Neural progenitor cell (in vitro differentiated cells): Measurements from ENCODE around the gene LACTB. TPM values are rescaled to one million over a fixed set of nuclear protein-coding genes. Genes with fewer than 3 reads are reported as not detected.

ENCODE experiments used
- DNase-seq: peaks from one replicate; pipeline ENCODE4 v3.0.0-alpha.2; 2016; ENCODE audit warnings: low spot score
- H2AFZ ChIP-seq: fragments of 200-600 bp; sonication (generic); replicated peaks from 2 replicates; pipeline ENCODE4 v1.6.1; 2016; ENCODE audit warnings: antibody characterized with exemption
- H3F3A ChIP-seq: fragments of 200-600 bp; sonication (generic); 2 replicates; pipeline ENCODE4 v1.6.1; 2016; ENCODE audit warnings: antibody characterized with exemption, low read depth
- H3K27ac ChIP-seq: fragments of 200-600 bp; sonication (generic); 2 replicates; pipeline ENCODE4 v1.5.1; 2016; ENCODE audit warnings: mild to moderate bottlenecking
- H3K27me3 ChIP-seq: fragments of 200-600 bp; sonication (generic); 2 replicates; pipeline ENCODE4 v1.6.1; 2016; ENCODE audit warnings: mild to moderate bottlenecking, moderate library complexity
- H3K36me3 ChIP-seq: fragments of 200-600 bp; sonication (generic); 2 replicates; pipeline ENCODE4 v1.5.1; 2016
- H3K4me1 ChIP-seq: fragments of 200-600 bp; sonication (generic); 2 replicates; pipeline ENCODE4 v1.6.1; 2016; ENCODE audit warnings: mixed run types
- H3K4me2 ChIP-seq: fragments of 200-600 bp; sonication (generic); 2 replicates; pipeline ENCODE4 v1.6.1; 2016
- H3K4me3 ChIP-seq: fragments of 200-600 bp; sonication (generic); 2 replicates; pipeline ENCODE4 v1.5.1; 2016
- H3K79me2 ChIP-seq: fragments of 200-600 bp; sonication (generic); 2 replicates; pipeline ENCODE4 v1.6.1; 2016; ENCODE audit warnings: low read depth
- H3K9ac ChIP-seq: fragments of 200-600 bp; sonication (generic); 2 replicates; pipeline ENCODE4 v1.6.1; 2016
- H3K9me3 ChIP-seq: fragments of 200-600 bp; sonication (generic); 2 replicates; pipeline ENCODE4 v1.5.1; 2016; ENCODE audit warnings: low read depth
- H4K20me1 ChIP-seq: fragments of 200-600 bp; sonication (generic); 2 replicates; pipeline ENCODE4 v1.6.1; 2016; ENCODE audit warnings: low read depth
- H3K27ac Mint-ChIP-seq: 3 replicates; pipeline ENCODE4 v1.8.0; 2021; ENCODE audit warnings: mixed read lengths
- H3K27me3 Mint-ChIP-seq: 2 replicates; pipeline ENCODE4 v1.8.0; 2022; ENCODE audit warnings: low read depth, mild to moderate bottlenecking, inconsistent platforms, moderate library complexity, mixed read lengths; ENCODE audit not compliant: insufficient read depth
- H3K36me3 Mint-ChIP-seq: 3 replicates; pipeline ENCODE4 v1.8.0; 2021; ENCODE audit warnings: mixed read lengths
- H3K4me1 Mint-ChIP-seq: 3 replicates; pipeline ENCODE4 v1.8.0; 2021; ENCODE audit warnings: mixed read lengths
- H3K4me3 Mint-ChIP-seq: 3 replicates; pipeline ENCODE4 v1.8.0; 2021; ENCODE audit warnings: mild to moderate bottlenecking, moderate library complexity, mixed read lengths
- H3K9me3 Mint-ChIP-seq: 3 replicates; pipeline ENCODE4 v1.8.0; 2020; ENCODE audit warnings: mixed read lengths
- CTCF ChIP-seq: fragments of 200-600 bp; sonication (generic); IDR thresholded peaks from 2 replicates; pipeline ENCODE4 v1.5.1; 2017; ENCODE audit warnings: antibody characterized with exemption, mild to moderate bottlenecking
- EZH2 ChIP-seq: fragments of 200-600 bp; sonication (generic); IDR thresholded peaks from 2 replicates; pipeline ENCODE4 v1.6.1; 2017; ENCODE audit warnings: antibody characterized with exemption, mild to moderate bottlenecking, moderate library complexity
- EZH2phosphoT487 ChIP-seq: fragments of 200-600 bp; sonication (generic); IDR thresholded peaks from 2 replicates; pipeline ENCODE4 v1.6.1; 2017; ENCODE audit warnings: antibody characterized with exemption
- total RNA-seq: library from RNA; depleted of rRNA; stranded (reverse); fragments of >200 nt; gene quantifications from 2 replicates; pipeline ENCODE4 v1.2.3, GENCODE V29; 2015; ENCODE audit warnings: low replicate concordance

The LACTB gene
- total RNA-seq, 1 donor from 2014 or later: 3.6 TPM

DNA sequence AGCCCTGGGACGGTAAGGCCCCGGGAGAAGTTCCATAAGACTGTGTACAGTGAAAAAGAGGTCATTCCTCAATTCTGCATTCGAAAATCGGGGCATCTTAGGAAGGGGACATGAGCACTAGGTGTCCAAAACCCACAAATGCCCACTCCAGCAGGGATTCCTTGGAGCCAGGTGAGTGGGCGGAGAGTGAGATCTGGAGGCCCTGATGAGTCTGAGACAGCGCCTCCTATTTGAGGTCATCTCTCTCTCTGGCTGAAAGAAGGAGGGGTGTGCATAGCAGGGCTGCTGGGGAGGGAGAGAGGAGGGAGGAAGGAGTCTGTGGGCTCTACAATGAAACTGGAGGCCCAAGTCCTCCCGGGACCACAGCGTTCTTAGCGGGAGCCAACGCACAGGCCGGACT is 38.1 kb upstream of the LACTB start:
- Histone ChIP-seq H3K4me3 (no peak overlapping the region), H3K9me3 (no peaks in the 10 kb centered on the region), H3K27ac (no peak overlapping the region), H3K27me3 (no peaks in the 10 kb centered on the region), H3F3A (peaks cover 19% of the 10 kb centered on the region), H3K4me2 (no peak overlapping the region), H2AFZ (no peak overlapping the region), H3K4me1 (peaks cover 30% of the 10 kb centered on the region), H4K20me1 (no peaks in the 10 kb centered on the region), H3K79me2 (no peaks in the 10 kb centered on the region), H3K9ac (no peak overlapping the region), H3K36me3 (no peaks in the 10 kb centered on the region)
- no peak overlapping the region for H3K4me3 Mint-ChIP-seq
- H3K27me3 Mint-ChIP-seq: peaks cover 12% of the 10 kb centered on the region
- H3K36me3 Mint-ChIP-seq: no peaks in the 10 kb centered on the region
- H3K9me3 Mint-ChIP-seq: no peaks in the 10 kb centered on the region
- H3K4me1 Mint-ChIP-seq: peaks cover 22% of the 10 kb centered on the region
- no peak for TF ChIP-seq CTCF
- no peak overlapping the region for H3K27ac Mint-ChIP-seq
- DNase-seq: no peak

DNA sequence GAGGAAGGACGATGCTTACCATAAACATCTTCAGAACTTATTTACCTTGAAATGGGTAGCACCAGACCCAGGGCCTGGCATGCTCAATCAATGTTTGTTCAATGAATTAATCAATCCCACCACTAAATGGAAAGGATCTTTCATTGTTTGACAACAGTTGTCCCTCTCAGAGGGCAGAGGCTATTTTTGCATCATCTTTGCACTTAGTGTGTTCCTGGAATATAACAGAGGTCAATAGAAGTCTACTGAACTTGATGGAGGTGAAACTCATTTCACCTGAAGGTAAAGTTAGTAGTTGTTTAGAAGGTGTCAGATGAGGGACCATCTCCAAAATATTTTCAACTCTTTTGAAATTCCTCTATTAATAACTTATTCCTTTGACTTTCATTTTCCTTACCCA is 36.9 kb upstream of the LACTB start:
- H3K27me3 ChIP-seq: no peaks in the 10 kb centered on the region
- no peak overlapping the region for H2AFZ ChIP-seq
- Mint-ChIP-seq H3K27ac (no peak overlapping the region), H3K9me3 (no peaks in the 10 kb centered on the region), H3K4me1 (peaks cover 29% of the 10 kb centered on the region), H3K27me3 (peaks cover 6% of the 10 kb centered on the region), H3K36me3 (no peaks in the 10 kb centered on the region), H3K4me3 (no peak overlapping the region)
- no peak overlapping the region for H3K4me2 ChIP-seq
- H3K36me3 ChIP-seq: no peaks in the 10 kb centered on the region
- TF ChIP-seq CTCF (no peak), EZH2phosphoT487 (no peak), EZH2 (no peak)
- H3K27ac ChIP-seq: no peak overlapping the region
- H3K4me3 ChIP-seq: no peak overlapping the region
- H3K9ac ChIP-seq: no peak overlapping the region
- H3K79me2 ChIP-seq: no peaks in the 10 kb centered on the region
- H3K9me3 ChIP-seq: no peaks in the 10 kb centered on the region
- no peak for DNase-seq
- H4K20me1 ChIP-seq: no peaks in the 10 kb centered on the region
- H3K4me1 ChIP-seq: peaks cover 40% of the 10 kb centered on the region
- peaks cover 27% of the 10 kb centered on the region for H3F3A ChIP-seq

- Histone ChIP-seq H3K4me2 (no peak overlapping the region), H3F3A (peaks cover 27% of the 10 kb centered on the region), H3K4me3 (no peak overlapping the region), H3K9ac (no peak overlapping the region), H3K4me1 (peaks cover 38% of the 10 kb centered on the region), H3K79me2 (no peaks in the 10 kb centered on the region), H4K20me1 (no peaks in the 10 kb centered on the region), H3K27ac (no peak overlapping the region), H3K9me3 (no peaks in the 10 kb centered on the region), H3K36me3 (no peaks in the 10 kb centered on the region), H2AFZ (no peak overlapping the region), H3K27me3 (no peaks in the 10 kb centered on the region)
- peaks cover 30% of the 10 kb centered on the region for H3K4me1 Mint-ChIP-seq
- H3K9me3 Mint-ChIP-seq: no peaks in the 10 kb centered on the region
- no peak for TF ChIP-seq EZH2phosphoT487
- no peak for TF ChIP-seq EZH2
- no peak for TF ChIP-seq CTCF
- H3K27ac Mint-ChIP-seq: no peak overlapping the region
- no peak for DNase-seq
- no peak overlapping the region for H3K4me3 Mint-ChIP-seq
- peaks cover 6% of the 10 kb centered on the region for H3K27me3 Mint-ChIP-seq
- H3K36me3 Mint-ChIP-seq: no peaks in the 10 kb centered on the region
These were observed 36.4 kb upstream of the LACTB start for GRCh38 chr15:63085289-63085688.

DNA sequence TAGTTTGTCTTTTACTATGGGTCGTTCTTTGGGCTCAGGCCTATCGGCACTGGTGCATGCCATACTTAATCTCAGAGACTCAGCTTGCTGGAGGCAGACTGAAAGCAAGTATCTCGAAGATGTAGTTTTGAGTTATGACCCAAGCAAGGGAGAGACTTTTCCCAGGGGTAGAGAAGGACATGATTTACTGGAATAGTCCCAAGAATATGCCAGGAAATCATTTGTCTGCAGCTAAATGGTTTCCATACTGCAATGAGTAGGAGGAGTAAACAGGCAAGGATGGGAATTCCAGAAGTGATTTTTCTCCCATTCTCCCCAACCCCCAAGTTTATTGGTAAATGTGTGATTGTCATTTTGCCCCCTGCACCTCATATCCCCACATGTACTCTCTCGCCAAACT is 35.4 kb upstream of the LACTB start:
- H3K4me3 ChIP-seq: no peak overlapping the region
- H2AFZ ChIP-seq: no peak overlapping the region
- Mint-ChIP-seq H3K36me3 (no peaks in the 10 kb centered on the region), H3K9me3 (no peaks in the 10 kb centered on the region), H3K27ac (no peak overlapping the region), H3K4me1 (peaks cover 27% of the 10 kb centered on the region), H3K4me3 (no peak overlapping the region), H3K27me3 (peaks cover 6% of the 10 kb centered on the region)
- no peaks in the 10 kb centered on the region for H4K20me1 ChIP-seq
- no peak overlapping the region for H3K9ac ChIP-seq
- H3K9me3 ChIP-seq: no peaks in the 10 kb centered on the region
- peaks cover 30% of the 10 kb centered on the region for H3K4me1 ChIP-seq
- H3K27ac ChIP-seq: no peak overlapping the region
- DNase-seq: no peak
- no peaks in the 10 kb centered on the region for H3K79me2 ChIP-seq
- no peaks in the 10 kb centered on the region for H3K27me3 ChIP-seq
- H3K4me2 ChIP-seq: no peak overlapping the region
- no peaks in the 10 kb centered on the region for H3K36me3 ChIP-seq
- peaks cover 26% of the 10 kb centered on the region for H3F3A ChIP-seq
- TF ChIP-seq CTCF: no peak
- TF ChIP-seq EZH2phosphoT487: no peak
- TF ChIP-seq EZH2: no peak
